ENCODE data around the gene AIPL1. TPM values are rescaled to one million over a fixed set of nuclear protein-coding genes. Genes with fewer than 3 reads are reported as not detected.

The AIPL1 gene
- total RNA-seq, 2 experiments from 2014 or later = not detected

- intact Hi-C loops (cut with DNase I, micrococcal nuclease) = no loop called here
- Mint-ChIP-seq H3K36me3 (ENCODE audit: low read depth) (no peaks in the 10 kb centered on the region), H3K4me1 (peaks cover 16% of the 10 kb centered on the region), H3K9me3 (ENCODE audit: low read depth) (no peaks in the 10 kb centered on the region), H3K27me3 (no peaks in the 10 kb centered on the region), H3K4me3 (no peak overlapping the region), H3K27ac (no peak overlapping the region)
- DNase-seq (no peak), ATAC-seq (no peak)
- CTCF ChIA-PET = no interaction called here
- POLR2A ChIA-PET = no interaction called here
These were observed 30.5 kb upstream of the AIPL1 start for GRCh38 chr17:6465206-6466003.

DNA sequence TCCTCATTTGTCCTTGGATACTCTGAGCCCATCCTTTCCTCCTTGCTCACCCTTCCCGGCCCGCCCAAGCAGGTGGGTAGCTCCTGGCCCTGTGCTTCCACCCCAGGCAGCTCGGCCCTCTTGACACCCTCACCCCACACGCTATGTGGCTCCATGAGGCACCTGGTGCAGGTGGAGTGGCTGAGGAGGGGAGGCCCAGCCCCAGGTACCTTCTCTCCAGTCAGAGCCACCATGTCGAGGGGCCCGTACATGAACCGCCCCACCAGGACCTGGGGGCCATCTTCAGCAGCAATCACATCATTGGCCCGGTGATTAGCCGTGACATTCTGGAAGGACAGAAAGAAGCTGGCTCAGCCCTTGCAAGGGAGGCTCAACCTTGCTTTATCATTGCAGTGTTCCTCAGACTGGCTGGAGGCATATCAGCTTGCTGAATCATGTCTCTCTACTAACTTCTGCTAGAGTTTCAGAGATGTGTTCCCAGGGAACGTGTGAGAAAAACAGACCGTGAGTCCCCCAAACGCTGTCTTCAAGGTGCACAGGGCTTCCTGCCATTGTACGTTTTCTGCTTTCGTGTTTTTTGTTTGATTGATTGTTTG lies 29.6 kb upstream of the AIPL1 start:
- ATAC-seq (no peak), DNase-seq (no peak)
- Mint-ChIP-seq H3K4me3 (no peak overlapping the region), H3K9me3 (ENCODE audit: low read depth) (no peaks in the 10 kb centered on the region), H3K27me3 (no peaks in the 10 kb centered on the region), H3K27ac (no peak overlapping the region), H3K36me3 (ENCODE audit: low read depth) (no peaks in the 10 kb centered on the region), H3K4me1 (peaks cover 16% of the 10 kb centered on the region)
- POLR2A ChIA-PET = no interaction called here
- CTCF ChIA-PET = no interaction called here
- intact Hi-C loops (cut with DNase I, micrococcal nuclease) = no loop called here

DNA sequence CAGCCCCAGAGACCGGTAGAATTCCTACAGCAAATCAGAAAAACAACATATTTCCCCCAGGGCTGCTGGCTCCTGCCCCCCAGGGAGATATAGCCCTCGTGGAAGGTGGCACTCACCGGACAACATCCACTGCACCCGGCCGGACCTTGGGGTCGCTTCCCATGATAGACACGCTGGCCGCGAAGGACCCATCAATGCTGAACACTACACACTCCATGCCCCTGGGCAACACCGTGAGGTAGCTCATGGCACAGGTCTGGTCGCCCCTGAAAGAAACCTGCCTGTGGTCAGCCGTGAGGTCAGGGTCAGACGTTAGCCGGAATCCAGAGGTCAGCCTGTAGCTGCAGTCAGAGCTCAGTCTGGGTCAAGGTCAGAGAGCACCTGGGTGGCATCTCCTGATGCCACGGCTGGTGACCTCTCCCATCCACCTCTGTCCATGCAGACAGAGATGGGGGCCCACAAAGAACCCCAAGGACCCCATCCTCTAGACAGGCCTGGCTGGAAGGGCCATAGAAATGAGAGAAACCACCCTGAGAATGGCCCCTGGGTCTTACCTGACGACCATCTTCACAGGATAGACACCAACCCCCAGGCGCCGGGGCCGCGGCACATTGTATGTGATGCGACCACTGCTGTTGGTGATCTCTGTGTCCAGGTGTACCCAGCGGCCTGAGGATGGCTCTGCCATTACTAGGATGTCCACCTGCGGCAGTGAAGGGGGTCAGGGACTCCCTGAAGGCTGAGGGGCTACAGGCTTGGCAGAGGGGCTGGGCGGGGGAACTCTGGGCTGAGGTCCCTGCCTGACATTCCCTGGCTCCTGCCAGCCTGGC lies 28.9 kb upstream of the AIPL1 start:
- Mint-ChIP-seq H3K27ac (no peak overlapping the region), H3K36me3 (ENCODE audit: low read depth) (no peaks in the 10 kb centered on the region), H3K27me3 (no peaks in the 10 kb centered on the region), H3K4me1 (peaks cover 16% of the 10 kb centered on the region), H3K4me3 (no peak overlapping the region), H3K9me3 (ENCODE audit: low read depth) (no peaks in the 10 kb centered on the region)
- ATAC-seq (no peak), DNase-seq (no peak)
- ChIA-PET POLR2A (no interaction called here), CTCF (interaction anchor here (0.9 kb wide), 1 partner anchor 9 kb away, joined by 3 read pairs; no protein-coding TSS in a partner anchor)
- intact Hi-C loops (cut with DNase I, micrococcal nuclease) = no loop called here

- H3K27me3 Mint-ChIP-seq = no peaks in the 10 kb centered on the region
- no peak overlapping the region for H3K4me3 Mint-ChIP-seq
- H3K36me3 Mint-ChIP-seq (ENCODE audit: low read depth) = no peaks in the 10 kb centered on the region
- DNase-seq (no peak), ATAC-seq (no peak)
- H3K9me3 Mint-ChIP-seq (ENCODE audit: low read depth) = no peaks in the 10 kb centered on the region
- peaks cover 16% of the 10 kb centered on the region for H3K4me1 Mint-ChIP-seq
- POLR2A ChIA-PET = no interaction called here
- CTCF ChIA-PET = interaction anchor here (0.6 to 1.1 kb wide), 2 partner anchors 14 to 649 kb away, joined by 3 read pairs; no protein-coding TSS in a partner anchor
- intact Hi-C loops (cut with DNase I, micrococcal nuclease) = no loop called here
- no peak overlapping the region for H3K27ac Mint-ChIP-seq
These were observed 27.8 kb upstream of the AIPL1 start for GRCh38 chr17:6462692-6463091.

DNA sequence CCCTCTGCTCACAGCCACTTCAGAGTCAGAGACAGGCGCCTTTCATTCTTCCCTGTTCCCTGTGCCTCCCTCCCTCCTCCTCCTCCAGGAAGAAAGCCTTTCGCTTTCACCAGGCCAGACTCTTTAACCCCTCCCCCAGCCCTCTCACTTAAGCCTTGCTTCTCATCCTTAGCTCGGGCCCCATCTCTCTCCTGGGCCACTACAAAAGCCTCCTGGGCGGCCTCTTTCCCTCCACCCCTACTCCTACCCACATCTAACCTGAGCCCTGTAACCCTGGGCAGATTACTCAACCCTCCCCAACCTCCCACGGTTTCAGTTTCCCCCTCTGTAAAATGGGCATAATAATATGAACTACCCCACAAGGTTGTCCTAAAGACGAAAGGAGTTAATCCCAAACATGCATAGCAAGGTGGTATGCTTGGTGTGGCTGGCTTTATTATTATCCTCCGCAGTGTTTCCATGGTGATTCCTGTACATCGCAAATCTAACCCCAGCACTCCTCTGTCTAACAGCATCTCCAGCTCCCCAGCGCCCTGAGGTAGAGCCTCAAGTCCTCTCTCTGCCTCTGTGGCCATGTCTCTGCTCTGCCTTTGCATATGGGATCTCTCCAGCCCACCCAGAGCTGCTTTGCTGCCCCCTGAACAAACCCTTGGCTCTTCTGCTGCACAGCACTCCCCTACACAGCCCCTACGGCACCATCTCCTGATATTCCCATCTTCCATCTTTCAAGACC lies 27.0 kb upstream of the AIPL1 start:
- ChIA-PET CTCF (interaction anchor here (1.1 kb wide), 1 partner anchor 14 kb away, joined by 3 read pairs; no protein-coding TSS in a partner anchor), POLR2A (no interaction called here)
- H3K27ac Mint-ChIP-seq = no peak overlapping the region
- DNase-seq (peak; percentile 51), ATAC-seq (peak; percentile 83)
- intact Hi-C loops (cut with DNase I, micrococcal nuclease) = no loop called here
- H3K9me3 Mint-ChIP-seq (ENCODE audit: low read depth) = no peaks in the 10 kb centered on the region
- peaks cover 19% of the 10 kb centered on the region for H3K4me1 Mint-ChIP-seq
- no peaks in the 10 kb centered on the region for H3K27me3 Mint-ChIP-seq
- H3K4me3 Mint-ChIP-seq = no peak overlapping the region
- no peaks in the 10 kb centered on the region for H3K36me3 Mint-ChIP-seq (ENCODE audit: low read depth)

DNA sequence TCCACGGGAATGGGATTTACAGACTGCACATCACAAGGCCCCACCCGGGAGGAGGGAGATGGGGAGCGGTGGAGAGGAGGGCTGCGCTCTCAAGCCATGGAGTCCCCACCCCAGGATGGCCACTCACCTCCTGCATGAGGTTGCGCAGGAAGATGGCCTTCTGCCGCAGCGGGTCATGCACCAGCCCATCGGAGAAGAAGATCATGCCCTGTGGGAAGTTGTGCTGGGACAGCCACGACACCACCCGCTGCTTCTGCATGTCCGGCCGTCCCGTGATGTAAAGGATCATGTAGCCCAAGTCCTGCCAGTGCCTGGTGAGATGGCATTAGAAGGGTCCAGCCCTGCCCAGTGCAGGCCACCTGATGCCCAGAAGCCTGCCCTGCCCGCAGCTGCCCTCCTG lies 26.3 kb upstream of the AIPL1 start:
- ChIA-PET CTCF (no interaction called here), POLR2A (no interaction called here)
- no peak overlapping the region for H3K27ac Mint-ChIP-seq
- H3K4me3 Mint-ChIP-seq = no peak overlapping the region
- DNase-seq = no peak
- H3K36me3 Mint-ChIP-seq (ENCODE audit: low read depth) = no peaks in the 10 kb centered on the region
- peaks cover 22% of the 10 kb centered on the region for H3K4me1 Mint-ChIP-seq
- no peak for ATAC-seq
- intact Hi-C loops (cut with DNase I, micrococcal nuclease) = no loop called here
- H3K9me3 Mint-ChIP-seq (ENCODE audit: low read depth) = no peaks in the 10 kb centered on the region
- no peaks in the 10 kb centered on the region for H3K27me3 Mint-ChIP-seq

DNA sequence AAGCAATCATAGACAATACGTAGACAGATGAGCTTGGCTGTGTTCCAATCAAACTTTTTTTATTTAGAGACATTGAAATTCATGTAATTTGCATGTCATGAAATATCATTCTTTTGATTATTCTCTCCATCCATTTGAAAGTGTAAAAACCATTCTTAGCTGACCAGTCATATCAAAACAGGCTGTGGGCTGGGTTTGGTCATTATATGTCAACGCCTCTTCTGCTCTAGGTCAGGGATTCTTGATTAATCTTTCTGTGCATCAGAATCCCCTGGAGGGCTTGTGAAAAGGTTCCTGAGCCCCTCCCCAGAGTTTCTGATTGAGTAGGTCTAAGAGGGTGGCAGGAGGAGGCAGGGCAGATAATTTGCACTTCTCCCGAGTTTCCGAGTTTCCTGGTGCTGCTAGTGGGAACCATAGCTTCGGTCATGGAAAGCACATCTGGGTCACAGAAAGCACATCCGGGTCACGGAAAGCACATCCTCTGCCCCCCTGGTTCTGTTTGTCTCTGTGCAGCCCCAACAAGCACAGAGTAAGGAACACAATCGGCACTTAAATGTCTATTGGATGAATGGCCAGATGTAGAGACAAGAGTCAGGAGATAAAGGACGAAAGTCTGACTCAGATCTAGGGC lies 25.7 kb upstream of the AIPL1 start:
- Mint-ChIP-seq H3K27me3 (no peaks in the 10 kb centered on the region), H3K27ac (no peak overlapping the region), H3K9me3 (ENCODE audit: low read depth) (no peaks in the 10 kb centered on the region), H3K4me3 (no peak overlapping the region), H3K4me1 (peaks cover 22% of the 10 kb centered on the region), H3K36me3 (ENCODE audit: low read depth) (no peaks in the 10 kb centered on the region)
- POLR2A ChIA-PET = no interaction called here
- ATAC-seq (no peak), DNase-seq (no peak)
- intact Hi-C loops (cut with DNase I, micrococcal nuclease) = no loop called here
- CTCF ChIA-PET = interaction anchor here (0.6 to 0.7 kb wide), 2 partner anchors 140 to 876 kb away, joined by 3 read pairs; partner anchors contain the start of gene NLRP1

DNA sequence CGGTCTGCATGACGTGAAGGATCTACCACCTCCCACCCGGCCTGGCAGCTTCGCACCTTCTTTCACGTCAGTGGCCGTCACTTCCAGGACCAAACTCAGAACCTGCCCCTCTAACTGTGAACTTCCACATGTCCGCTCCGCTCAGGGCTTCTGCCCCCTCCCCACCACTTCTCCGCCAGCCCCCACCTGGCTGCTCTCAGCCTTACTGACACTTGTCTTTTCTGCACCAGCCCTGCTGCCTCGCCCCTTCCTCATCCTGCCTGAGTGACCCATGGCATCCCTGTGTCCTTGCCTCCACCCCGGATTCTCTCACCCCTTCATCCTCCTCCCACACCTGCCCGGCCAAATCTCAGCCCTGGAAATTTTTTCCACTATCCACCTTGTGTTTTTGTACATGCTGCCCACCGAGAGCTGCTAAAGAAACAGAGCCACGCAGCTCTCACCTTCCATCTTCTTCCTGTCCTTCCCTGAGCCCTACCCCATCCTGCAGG lies 23.6 kb upstream of the AIPL1 start:
- no peaks in the 10 kb centered on the region for H3K27me3 Mint-ChIP-seq
- no peaks in the 10 kb centered on the region for H3K36me3 Mint-ChIP-seq (ENCODE audit: low read depth)
- ChIA-PET POLR2A (no interaction called here), CTCF (interaction anchor here (0.9 to 1.4 kb wide), 2 partner anchors 14 to 15 kb away, joined by 3 read pairs; no protein-coding TSS in a partner anchor)
- intact Hi-C loops (cut with DNase I, micrococcal nuclease) = no loop called here
- no peak for ATAC-seq
- no peaks in the 10 kb centered on the region for H3K9me3 Mint-ChIP-seq (ENCODE audit: low read depth)
- no peak overlapping the region for H3K4me3 Mint-ChIP-seq
- no peak overlapping the region for H3K27ac Mint-ChIP-seq
- H3K4me1 Mint-ChIP-seq = peaks cover 22% of the 10 kb centered on the region
- no peak for DNase-seq

DNA sequence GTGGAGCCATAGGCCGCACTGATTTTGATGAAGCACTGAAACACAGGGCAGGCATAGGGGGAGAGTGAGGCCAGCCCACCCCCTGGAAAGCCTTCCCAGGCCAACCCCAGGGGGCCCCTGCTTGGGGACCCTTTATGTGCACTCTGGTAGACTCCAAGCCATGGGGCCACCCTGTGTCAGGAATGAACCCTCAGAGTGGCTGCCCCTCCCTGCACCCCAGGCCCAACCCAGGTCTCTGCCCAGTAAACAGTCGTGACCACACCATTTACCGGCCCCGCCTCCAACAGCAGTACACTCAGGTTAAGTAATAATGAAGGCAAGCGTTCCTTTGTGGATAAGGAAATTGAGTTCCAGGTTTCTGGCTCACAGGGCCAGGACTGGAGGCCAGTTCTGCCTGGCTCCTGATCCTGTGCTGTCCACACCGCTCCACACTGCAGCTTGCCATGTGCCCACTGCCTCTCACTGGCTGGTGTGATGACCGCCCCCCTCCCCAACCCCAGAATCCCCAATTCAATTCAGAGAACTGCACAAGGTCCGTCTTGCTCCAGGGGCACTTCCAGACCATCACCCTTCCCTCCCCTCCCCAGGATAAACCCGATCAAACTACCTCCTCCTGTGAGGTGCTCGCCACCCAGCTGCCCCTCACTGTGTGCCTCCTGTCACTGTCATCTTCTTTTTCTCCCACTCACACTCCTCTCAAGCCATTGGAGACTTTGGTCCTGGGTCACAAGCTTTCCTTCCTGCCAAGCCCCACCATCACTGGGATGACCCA lies 23.0 kb upstream of the AIPL1 start:
- H3K4me1 Mint-ChIP-seq = peaks cover 22% of the 10 kb centered on the region
- CTCF ChIA-PET = interaction anchor here (0.9 kb wide), 1 partner anchor 15 kb away, joined by 3 read pairs; no protein-coding TSS in a partner anchor
- no peak overlapping the region for H3K27ac Mint-ChIP-seq
- no peak for DNase-seq
- H3K27me3 Mint-ChIP-seq = no peaks in the 10 kb centered on the region
- ATAC-seq = no peak
- H3K36me3 Mint-ChIP-seq (ENCODE audit: low read depth) = no peaks in the 10 kb centered on the region
- intact Hi-C loops (cut with DNase I, micrococcal nuclease) = no loop called here
- POLR2A ChIA-PET = no interaction called here
- H3K9me3 Mint-ChIP-seq (ENCODE audit: low read depth) = no peaks in the 10 kb centered on the region
- no peak overlapping the region for H3K4me3 Mint-ChIP-seq

GRCh38 chr17:6456914-6457687 lies 22.2 kb upstream of the AIPL1 start:
- Mint-ChIP-seq H3K4me3 (no peak overlapping the region), H3K9me3 (ENCODE audit: low read depth) (no peaks in the 10 kb centered on the region), H3K36me3 (ENCODE audit: low read depth) (no peaks in the 10 kb centered on the region), H3K4me1 (peaks cover 19% of the 10 kb centered on the region), H3K27ac (peak overlapping the region; percentile 43), H3K27me3 (no peaks in the 10 kb centered on the region)
- ATAC-seq (no peak), DNase-seq (peak; percentile 48)
- POLR2A ChIA-PET = interaction anchor here (0.8 kb wide), 1 partner anchor 609 kb away, joined by 3 read pairs; no protein-coding TSS in a partner anchor
- CTCF ChIA-PET = interaction anchor here (0.6 to 0.7 kb wide), 2 partner anchors 14 to 151 kb away, joined by 3 to 4 read pairs; no protein-coding TSS in a partner anchor
- intact Hi-C loops (cut with DNase I, micrococcal nuclease) = no loop called here
